ENCODE measurements around the gene KRT17. TPM values are rescaled to one million over a fixed set of nuclear protein-coding genes. Genes with fewer than 3 reads are reported as not detected.

Gene KRT17
- total RNA-seq, 2 experiments from 2014 or later, result not detected

GRCh38 chr17:41654678-41655607 is 30.6 kb upstream of the KRT17 start:
- Mint-ChIP-seq H3K27me3 (peaks cover 3% of the 10 kb centered on the region), H3K36me3 (ENCODE audit: low read depth) (no peaks in the 10 kb centered on the region), H3K4me3 (no peak overlapping the region), H3K27ac (no peak overlapping the region), H3K9me3 (no peaks in the 10 kb centered on the region), H3K4me1 (ENCODE audit: low read depth) (no peaks in the 10 kb centered on the region)
- no peak for ATAC-seq
- ChIA-PET POLR2A (no interaction called here), CTCF (interaction anchor here (1.0 to 15.9 kb wide), 3 partner anchors 10 to 106 kb away, joined by 3 to 435 read pairs (median 26); no protein-coding TSS in a partner anchor)
- TF ChIP-seq CTCF (IDR thresholded peaks at IDR 0.05), result no peak
- intact Hi-C loops (cut with micrococcal nuclease), result no loop called here
- DNase-seq, result no peak

- Mint-ChIP-seq H3K9me3 (no peaks in the 10 kb centered on the region), H3K36me3 (ENCODE audit: low read depth) (no peaks in the 10 kb centered on the region)
These were observed 29.7 kb upstream of the KRT17 start for GRCh38 chr17:41653892-41654677.

GRCh38 chr17:41653421-41653820 is 29.0 kb upstream of the KRT17 start:
- H3K4me1 Mint-ChIP-seq (ENCODE audit: low read depth), result peaks cover 2% of the 10 kb centered on the region
- DNase-seq (no peak), ATAC-seq (no peak)
- no peak overlapping the region for H3K27ac Mint-ChIP-seq
- H3K9me3 Mint-ChIP-seq, result no peaks in the 10 kb centered on the region
- intact Hi-C loops (cut with micrococcal nuclease), result no loop called here
- no peak overlapping the region for H3K4me3 Mint-ChIP-seq
- ChIA-PET CTCF (interaction anchor here (4.0 to 15.9 kb wide), 2 partner anchors 11 to 104 kb away, joined by 26 to 435 read pairs; no protein-coding TSS in a partner anchor), POLR2A (interaction anchor here (0.8 kb wide), 1 partner anchor 159 kb away, joined by 3 read pairs; the partner anchor contains the start of gene P3H4)
- H3K36me3 Mint-ChIP-seq (ENCODE audit: low read depth), result no peaks in the 10 kb centered on the region
- TF ChIP-seq CTCF (IDR thresholded peaks at IDR 0.05), result no peak
- peaks cover 3% of the 10 kb centered on the region for H3K27me3 Mint-ChIP-seq

More at GRCh38 chr17:41653892-41654677, 29.7 kb upstream of the KRT17 start:
- DNase-seq (no peak), ATAC-seq (no peak)
- ChIA-PET POLR2A (interaction anchor here (0.8 kb wide), 1 partner anchor 158 kb away, joined by 3 read pairs; the partner anchor contains the start of gene P3H4), CTCF (interaction anchor here (4.0 to 15.9 kb wide), 2 partner anchors 11 to 105 kb away, joined by 26 to 435 read pairs; no protein-coding TSS in a partner anchor)
- intact Hi-C loops (cut with micrococcal nuclease), result no loop called here
- H3K4me1 Mint-ChIP-seq (ENCODE audit: low read depth), result no peaks in the 10 kb centered on the region
- H3K4me3 Mint-ChIP-seq, result no peak overlapping the region
- H3K27me3 Mint-ChIP-seq, result peaks cover 3% of the 10 kb centered on the region
- TF ChIP-seq CTCF (IDR thresholded peaks at IDR 0.05), result no peak
- H3K27ac Mint-ChIP-seq, result no peak overlapping the region

- Mint-ChIP-seq H3K4me1 (ENCODE audit: low read depth) (peaks cover 7% of the 10 kb centered on the region), H3K36me3 (ENCODE audit: low read depth) (no peaks in the 10 kb centered on the region), H3K27ac (no peak overlapping the region), H3K4me3 (no peak overlapping the region), H3K27me3 (peaks cover 3% of the 10 kb centered on the region), H3K9me3 (no peaks in the 10 kb centered on the region)
- CTCF ChIA-PET, result interaction anchor here (4.0 to 15.9 kb wide), 2 partner anchors 12 to 103 kb away, joined by 26 to 435 read pairs; no protein-coding TSS in a partner anchor
- intact Hi-C loops (cut with micrococcal nuclease), result no loop called here
- POLR2A ChIA-PET, result no interaction called here
- DNase-seq (no peak), ATAC-seq (no peak)
- TF ChIP-seq CTCF (IDR thresholded peaks at IDR 0.05), result no peak
These were observed 28.1 kb upstream of the KRT17 start for GRCh38 chr17:41652461-41652970.
